HG02798 (cell line): Measurements from ENCODE around the gene S100B.
"Not testable (repeated sequence)": the region's sequence is repeated elsewhere in the genome, so short reads cannot be mapped to it uniquely, and the experiment has no call there.

Experiments used
- ATAC-seq: cut with Tn5 transposase; IDR thresholded peaks from one replicate; pipeline ENCODE4 v1.9.1; 2021; ENCODE audit warnings: mild to moderate bottlenecking; ENCODE audit not compliant: unreplicated experiment, poor library complexity

S100B gene

DNA sequence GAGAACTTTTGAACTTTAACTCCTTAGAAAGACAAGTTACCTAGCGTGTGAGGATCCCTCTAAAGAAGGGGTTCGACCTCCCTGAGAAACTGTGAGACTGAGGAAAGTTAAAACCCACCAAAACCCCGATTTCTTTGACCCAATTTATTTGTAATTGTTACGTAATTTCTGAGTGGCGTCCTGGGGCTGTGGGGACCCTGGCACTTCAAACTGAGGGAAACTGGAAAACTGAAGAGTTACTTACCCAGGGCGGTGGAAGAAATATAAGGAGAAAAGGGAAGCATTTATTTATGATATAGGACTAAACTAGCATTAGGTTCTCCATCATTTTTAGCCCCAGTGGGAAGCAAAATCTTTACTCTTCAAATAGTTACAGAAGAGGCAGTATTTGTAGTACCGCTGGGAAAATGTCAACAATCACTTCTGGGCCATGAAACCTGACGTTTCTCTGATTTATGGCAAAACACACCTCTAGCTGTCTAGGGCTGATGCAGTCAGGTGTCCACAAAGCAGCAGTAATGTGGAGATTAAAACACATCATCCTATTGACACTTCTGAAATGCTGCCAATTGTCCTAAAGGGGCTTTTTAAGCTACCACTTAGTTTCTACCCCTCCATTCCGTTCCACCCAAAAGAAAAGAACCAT, 430 bp downstream of the S100B start:
- ATAC-seq, result no peak

DNA sequence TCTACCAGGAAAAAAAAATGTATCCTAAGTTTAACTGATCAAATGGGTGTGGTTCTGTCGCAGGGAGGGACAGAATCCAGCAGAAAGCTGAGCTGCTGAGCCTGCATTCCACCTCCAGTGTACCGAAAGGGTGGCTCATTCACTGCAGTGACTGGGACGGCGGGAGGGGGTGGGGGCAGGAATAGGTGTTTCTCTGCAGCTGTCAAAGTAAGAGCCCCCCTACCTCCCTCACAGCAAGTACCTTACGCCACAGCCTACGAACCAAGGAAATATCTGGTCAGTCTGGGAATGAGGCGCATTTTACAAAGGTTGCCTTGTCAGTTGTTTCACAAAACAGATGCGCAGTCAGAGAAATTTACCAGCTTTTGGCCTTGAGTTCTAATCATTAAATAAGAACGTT, 1.7 kb downstream of the S100B start:
- ATAC-seq, result no peak

DNA sequence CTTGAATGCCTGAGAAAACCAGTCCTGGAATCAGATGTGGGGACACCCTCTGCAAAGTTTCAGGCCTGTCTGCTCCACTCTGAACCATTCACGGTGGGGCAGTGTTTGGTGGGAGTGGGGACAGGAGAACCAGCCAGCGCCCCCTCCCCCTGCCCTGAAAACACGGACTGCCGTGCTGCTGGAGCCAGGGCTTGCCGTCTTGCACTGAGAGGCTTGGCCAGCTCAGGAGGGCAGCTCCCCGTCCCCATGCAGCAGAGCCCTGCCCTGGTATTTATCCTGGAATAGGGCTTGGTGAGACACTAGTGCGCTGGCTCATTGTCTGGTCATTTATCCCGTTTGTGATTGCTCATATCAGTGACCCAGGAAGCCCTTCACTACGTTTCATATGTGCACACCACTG, 3.9 kb downstream of the S100B start:
- no peak for ATAC-seq

DNA sequence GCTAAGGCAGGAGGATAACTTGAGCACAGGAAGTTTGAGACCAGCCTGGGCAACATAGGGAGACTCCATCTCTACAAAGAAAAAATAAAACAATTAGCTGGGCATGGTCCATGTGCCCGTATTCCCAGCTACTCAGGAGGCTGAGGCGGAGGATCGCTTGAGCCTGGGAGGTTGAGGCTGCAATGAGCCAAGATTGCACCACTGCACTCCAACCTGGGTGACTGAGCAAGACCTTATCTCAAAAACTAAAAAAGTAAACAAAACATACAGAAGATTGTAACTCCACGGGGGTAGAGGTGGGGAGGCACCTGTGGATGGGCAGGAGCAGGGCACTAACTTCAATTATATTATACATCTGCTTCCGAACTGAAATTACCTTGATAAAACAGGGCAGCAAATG, 4.6 kb downstream of the S100B start:
- no peak for ATAC-seq

DNA sequence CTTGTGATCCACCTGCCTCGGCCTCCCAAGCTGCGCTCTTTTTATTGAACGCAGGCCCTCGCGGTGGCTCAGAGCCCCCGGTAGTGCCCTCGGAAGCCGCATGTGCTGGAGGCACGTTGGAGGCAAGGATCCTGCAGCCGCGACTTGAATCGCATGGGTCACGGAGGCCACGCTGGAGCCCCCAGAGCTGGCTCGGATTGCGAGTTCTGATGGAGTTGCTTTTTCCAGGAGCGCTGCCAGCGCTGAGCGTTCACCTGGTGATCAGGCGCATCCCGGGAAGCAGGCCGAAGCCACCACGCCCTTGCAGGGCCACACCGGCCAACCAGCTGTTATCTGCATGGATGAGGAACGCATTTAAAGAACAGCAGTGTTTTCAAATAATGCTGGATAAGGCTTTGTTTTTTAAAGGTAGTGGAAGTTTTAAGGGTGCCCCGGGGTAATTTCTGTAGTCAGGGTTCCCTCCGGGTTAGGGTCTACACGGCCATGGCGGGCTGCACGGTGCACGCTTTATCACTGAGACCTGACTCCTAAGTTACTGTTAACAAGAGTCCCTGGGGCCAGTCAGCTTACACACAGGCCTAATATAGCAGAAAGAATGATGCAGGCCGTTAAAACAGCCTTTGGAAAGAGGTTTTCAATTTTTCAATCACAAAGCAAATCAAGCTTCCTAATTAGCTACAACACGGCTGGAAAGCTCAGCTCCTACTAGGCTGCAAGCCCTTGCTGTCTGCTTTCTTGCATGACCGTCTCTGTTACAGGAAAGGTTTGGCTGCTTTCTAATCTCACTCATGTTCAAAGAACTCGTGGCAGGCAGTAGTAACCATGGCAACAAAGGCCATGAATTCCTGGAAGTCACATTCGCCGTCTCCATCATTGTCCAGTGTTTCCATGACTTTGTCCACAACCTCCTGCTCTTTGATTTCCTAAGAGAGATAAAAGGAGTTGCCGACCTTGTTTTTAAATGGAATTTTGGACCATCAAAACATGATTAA, 6.0 kb downstream of the S100B start:
- ATAC-seq, result no peak

DNA sequence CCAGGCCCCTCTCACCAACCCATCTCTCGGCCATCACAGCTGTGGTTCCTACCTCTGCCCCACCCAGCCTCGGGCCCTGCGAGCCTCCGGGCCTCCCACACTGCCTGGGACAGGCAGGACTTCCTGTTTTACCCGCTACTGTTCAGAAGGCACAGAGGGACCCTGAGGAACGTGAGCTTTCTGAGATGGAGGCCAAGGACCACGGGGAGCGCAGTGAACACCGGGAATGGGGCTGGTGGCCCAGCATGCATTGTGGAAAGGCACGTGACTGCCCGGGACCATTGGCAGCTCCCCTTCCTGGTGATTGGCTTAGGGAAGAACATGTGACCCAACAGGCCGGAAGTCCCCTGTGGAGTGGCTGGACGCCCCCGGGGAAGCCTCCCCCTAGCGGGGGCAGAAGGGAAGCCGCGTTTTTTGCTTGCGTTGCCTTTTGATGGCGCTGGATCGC, 7.0 kb downstream of the S100B start:
- no peak for ATAC-seq

DNA sequence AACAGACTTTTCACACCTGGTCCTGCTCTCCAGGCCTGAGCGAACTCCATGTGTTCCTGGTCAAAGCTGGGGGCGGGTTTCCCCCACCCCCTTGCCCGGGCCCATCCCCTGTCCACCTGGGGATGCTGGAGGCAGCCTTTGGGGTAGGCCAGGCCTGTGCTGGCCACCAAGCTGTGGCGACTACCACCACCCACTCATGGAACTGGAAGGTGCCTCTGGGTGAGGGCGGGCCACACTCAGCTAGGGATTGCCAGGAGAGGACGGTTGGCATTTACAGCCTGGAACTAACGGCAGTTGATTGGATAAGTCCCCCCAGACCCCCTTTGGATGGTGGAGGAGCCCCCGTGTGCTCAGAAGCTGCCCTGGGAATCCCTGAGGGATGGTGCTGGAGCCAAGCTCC, 7.9 kb downstream of the S100B start:
- ATAC-seq, result no peak

DNA sequence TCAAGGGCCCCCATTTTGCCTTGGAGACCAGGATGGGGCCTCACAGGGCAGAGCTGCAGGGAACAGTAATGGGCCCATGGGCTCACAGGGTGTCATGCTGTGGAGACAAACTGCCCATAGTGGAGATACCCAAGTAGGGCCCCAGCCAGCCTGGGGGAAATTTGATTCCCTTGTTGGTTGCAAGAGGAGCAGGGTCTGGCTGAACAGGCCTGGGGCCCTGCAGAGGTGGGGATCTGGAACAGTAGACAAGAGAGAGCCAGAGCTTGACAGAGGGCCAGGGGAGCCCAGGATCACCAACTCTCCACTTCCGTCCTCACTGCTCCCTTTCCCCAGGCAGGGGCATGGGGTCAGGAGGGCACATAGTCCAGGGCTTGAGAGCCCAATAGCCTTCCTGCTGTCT, 8.7 kb downstream of the S100B start:
- no peak for ATAC-seq

DNA sequence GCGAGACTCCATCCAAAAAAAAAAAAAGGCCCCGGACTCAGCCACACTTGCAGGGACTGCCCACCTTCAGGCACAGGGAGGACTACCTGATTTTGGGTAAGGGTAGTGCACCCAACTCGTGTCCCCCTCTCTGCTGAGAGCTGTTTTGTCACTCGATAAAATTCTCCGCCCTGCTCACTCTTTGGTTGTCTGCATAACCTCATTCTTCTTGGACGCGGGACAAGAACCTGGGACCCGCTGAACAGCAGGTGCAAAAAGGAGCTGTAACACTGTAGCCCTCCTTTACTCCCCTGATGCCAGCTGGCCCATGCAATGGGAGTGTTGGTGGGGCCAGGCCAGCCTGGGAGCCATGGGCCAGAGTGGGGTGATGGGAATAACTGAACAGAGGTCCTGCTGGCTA, 10.6 kb downstream of the S100B start:
- no peak for ATAC-seq

DNA sequence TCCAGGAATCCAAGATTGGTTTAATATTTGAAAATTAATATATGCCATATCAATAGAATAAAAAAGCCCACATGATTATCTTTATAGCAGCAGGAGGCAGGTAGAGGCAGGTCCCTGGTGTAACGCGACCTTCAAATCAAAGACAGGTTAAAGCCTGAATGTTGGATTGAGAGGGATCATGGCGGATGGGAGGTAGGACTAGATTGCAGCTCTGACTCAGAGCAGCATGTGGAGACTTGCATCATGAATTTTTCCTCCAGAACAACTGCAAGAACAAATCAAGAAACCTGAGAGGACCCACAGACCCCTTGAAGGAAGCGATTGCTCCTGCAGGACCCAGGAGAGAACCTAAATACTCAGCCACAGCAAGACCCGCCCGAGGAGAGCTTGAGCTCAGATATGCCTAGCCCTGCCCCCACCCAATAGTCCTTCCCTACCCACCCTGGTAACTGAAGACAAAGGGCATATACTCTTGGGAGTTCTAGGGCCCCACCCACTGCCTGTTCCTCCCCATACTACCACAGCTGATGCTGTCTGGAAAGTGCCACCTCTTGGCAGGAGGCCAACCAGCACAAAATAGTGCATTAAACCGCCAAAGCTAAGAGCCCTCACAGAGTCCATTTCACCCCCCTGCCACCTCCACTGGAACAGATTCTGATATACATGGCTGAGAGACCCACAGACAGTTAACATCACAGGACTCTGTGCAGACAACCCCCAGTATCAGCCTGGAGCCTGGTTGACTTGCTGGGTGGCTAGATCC, 19.5 kb downstream of the S100B start:
- no peak for ATAC-seq

DNA sequence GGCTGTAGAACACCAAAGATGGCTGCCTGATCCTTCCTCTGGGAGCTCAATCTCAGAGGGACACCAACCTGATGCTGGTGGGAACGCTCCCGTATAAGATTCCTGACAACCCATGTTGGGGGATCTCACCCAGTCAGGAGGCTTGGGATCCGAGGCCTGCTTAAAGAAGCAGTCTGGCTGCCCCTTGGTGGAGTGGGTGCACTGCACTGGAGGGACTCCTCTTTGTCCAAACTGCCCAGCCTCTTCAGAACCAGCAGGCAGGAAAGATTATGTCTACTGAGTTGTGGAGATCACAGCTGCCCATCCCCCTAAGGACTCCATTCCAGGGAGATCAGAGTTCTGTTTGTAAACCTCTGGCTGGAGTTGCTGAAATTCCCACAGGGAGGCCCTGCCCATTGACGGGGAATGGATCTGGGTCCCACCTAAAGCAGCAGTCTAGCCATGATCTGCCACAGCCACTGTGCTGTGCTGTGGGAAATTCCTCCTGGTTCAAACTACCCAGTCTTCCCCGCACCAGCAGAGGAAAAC, 23.0 kb downstream of the S100B start:
- ATAC-seq, result no peak

DNA sequence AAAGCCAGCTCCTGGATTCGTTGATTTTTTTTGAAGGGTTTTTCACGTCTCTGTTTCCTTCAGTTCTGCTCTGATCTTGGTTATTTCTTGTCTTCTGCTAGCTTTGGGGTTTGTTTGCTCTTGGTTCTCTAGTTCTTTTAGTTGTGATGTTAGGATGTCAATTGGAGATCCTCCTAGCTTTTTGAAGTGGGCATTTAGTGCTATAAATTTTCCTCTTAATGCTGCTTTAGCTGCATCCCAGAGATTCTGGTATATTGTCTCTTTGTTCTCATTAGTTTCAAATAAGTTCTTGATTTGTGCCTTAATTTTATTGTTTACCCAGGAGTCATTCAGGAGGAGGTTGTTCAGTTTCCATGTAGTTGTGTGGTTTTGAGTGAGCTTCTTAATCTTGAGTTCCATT, 25.5 kb downstream of the S100B start:
- ATAC-seq, result not testable (repeated sequence)

DNA sequence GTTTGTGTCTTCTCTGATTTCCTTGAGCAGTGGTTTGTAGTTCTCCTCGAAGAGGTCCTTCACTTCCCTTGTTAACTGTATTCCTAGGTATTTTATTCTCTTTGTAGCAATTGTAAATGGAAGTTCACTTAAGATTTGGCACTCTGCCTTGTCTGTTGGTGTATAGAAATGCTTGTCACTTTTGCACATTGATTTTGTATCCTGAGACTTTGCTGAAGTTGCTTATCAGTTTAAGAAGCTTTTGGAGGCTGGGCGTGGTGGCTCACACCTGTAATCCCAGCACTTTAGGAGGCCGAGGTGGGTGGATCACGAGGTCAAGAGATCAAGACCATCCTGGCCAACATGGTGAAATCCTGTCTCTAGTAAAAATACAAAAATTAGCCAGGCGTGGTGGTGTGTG, 27.1 kb downstream of the S100B start:
- ATAC-seq, result not testable (repeated sequence)

DNA sequence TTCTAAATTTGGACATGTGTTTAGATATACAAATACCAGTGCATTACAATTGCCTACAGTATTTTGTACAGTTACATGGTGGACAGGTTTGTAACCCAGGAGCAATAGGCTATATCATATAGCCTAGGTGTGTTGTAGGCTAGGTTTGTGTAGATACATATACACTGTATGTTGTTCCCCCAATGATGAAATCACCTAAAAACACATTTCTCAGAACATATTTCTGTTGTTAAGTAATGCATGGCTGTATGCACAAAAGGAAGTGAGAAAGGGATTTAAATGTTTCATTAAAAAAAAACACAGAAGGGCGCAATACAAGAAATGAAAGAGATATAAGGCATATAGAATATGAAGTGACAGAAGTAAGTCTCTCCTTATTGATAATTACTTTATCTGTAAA, 32.0 kb downstream of the S100B start:
- ATAC-seq, result no peak

DNA sequence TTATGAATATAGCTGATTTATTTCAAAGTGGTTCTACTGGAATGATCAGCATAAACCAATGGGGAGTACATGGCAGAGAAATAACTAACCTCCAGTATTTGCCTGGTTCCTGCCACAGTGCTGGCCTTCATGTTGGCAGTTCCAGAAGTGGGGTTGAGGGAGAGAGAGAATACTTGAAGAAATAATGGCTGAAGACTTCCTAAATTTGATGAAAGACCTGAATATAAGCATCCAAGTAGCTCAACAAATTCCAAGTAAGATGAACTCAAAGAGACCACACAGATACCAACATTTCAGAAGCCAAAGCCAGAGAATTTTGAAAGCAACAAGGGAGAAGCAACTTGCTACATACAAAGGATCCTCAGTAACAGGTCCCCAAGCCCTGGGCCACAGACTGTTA, 34.3 kb downstream of the S100B start:
- ATAC-seq, result no peak

DNA sequence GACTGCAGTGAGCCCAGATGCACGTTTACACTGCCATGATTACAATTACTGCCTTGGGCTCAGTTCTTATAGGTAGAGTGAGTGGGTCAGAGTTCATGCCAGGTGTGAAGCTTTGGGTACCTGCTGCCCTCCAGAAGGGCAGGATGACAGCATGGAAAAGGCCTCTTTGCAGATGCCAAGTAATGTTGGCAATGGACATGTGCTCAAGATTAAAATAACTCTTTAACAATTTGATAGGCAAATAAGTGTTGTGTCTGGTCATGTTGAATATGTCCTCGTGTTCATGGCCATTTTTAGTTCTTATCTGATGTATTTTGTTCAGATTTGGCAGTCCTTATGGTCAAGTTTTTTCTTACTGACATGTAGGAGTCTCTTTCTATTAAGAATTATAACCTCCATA, 34.8 kb downstream of the S100B start:
- ATAC-seq, result no peak

DNA sequence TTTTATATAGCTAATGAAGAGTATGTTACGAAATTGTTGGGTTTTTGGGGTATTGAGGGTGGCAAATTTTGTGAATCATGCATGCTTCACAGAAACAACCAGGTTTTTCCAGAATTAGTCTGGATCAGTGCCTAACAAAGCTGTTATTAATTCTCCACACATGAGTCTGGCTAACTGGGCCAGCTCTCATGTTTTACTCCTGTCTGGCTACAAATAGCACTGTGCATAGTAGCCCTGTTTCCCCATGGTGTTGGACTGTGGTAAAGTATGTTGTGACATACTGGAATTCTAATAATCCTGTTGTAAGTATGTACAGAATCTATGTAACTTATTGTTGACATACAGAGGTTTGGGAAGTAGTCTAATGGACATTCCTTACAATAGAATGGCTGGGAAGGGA, 35.8 kb downstream of the S100B start:
- ATAC-seq, result no peak

DNA sequence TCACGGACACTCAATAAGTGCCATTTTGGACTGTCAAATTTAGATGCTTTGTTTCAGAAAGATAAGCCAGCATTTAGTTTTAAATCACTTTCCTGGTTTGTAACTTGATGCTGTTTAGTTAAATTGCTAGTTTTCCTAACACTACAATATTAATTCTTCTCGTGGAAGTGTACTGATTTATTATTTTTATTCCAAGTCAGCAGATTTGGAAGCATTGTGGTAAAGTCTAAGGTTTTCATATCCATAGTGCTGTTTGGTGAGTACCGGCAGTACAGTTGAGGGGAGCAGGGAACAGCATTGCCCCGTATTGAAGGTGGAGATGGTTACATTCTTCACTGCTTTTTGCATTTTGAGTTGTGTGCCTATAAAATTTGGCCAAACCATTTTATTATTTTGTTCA, 36.3 kb downstream of the S100B start:
- no peak for ATAC-seq

DNA sequence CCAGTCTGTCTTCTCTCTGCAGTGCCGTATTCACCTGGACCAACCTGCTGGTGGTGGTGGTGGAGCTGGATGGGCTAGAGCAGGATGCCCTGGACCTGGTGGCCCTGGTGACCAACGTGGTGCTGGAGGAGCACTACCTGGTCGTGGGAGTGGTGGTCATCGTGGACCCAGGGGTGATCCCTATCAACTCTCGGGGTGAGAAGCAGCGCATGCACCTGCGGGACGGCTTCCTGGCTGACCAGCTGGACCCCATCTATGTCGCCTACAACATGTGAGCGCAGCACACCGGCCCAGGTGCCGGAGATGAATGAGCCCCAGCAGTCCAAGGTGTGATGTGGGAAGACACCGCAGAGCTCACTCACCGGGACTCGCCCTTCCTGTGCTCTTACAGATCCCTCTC, 37.5 kb downstream of the S100B start:
- no peak for ATAC-seq

DNA sequence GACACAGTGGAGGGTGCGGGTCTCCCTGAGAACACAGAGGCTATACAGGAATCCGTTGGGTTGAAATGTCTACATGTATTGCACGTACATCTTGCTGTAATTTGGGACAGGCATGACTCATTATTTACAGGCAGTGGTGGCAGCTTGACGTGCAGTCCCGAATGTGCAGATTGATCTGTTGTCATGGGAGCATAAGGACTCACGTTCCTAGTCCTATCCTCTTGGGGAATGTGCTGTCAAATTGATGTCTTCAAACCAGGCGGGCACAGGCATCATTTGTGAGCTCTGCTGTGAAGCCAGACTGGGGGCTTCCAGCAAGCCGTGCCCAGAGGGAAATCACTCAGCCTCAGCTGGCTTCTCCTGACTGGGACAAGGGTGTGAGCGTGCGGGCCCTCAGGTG, 40.5 kb downstream of the S100B start:
- no peak for ATAC-seq
